GM08714 (cell line): ENCODE measurements around the gene TBL1XR1.
"Not testable (repeated sequence)": the region's sequence is repeated elsewhere in the genome, so short reads cannot be mapped to it uniquely, and the experiment has no call there.

Experiments used
- H3K4me3 ChIP-seq: fragments of 200-500 bp; sonication (Bioruptor generic); 2 replicates; pipeline ENCODE4 v1.5.1; 2014; ENCODE audit warnings: mild to moderate bottlenecking, low read length, inconsistent platforms
- ZNF274 ChIP-seq: IDR thresholded peaks from 2 replicates; pipeline ENCODE4 v1.6.1; 2012; ENCODE audit warnings: mild to moderate bottlenecking, low read depth, low read length

Gene TBL1XR1

GRCh38 chr3:177146646-177147045 lies 50.6 kb downstream of the TBL1XR1 start:
- H3K4me3 ChIP-seq, result no peak overlapping the region
- no peak for TF ChIP-seq ZNF274

- TF ChIP-seq ZNF274, result no peak
- no peak overlapping the region for H3K4me3 ChIP-seq
These were observed 51.3 kb downstream of the TBL1XR1 start for GRCh38 chr3:177145954-177146353.

GRCh38 chr3:177145381-177145780 lies 51.9 kb downstream of the TBL1XR1 start:
- no peak overlapping the region for H3K4me3 ChIP-seq

GRCh38 chr3:177144922-177145321 lies 52.4 kb downstream of the TBL1XR1 start:
- no peak for TF ChIP-seq ZNF274
- H3K4me3 ChIP-seq, result no peak overlapping the region

More at GRCh38 chr3:177145381-177145780, 51.9 kb downstream of the TBL1XR1 start:
- no peak for TF ChIP-seq ZNF274

GRCh38 chr3:177141899-177142646 lies 55.2 kb downstream of the TBL1XR1 start:
- no peak overlapping the region for H3K4me3 ChIP-seq
- no peak for TF ChIP-seq ZNF274

- no peak for TF ChIP-seq ZNF274
- no peak overlapping the region for H3K4me3 ChIP-seq
These were observed 55.8 kb downstream of the TBL1XR1 start for GRCh38 chr3:177141471-177141870.

- H3K4me3 ChIP-seq, result not testable (repeated sequence)
These were observed 58.1 kb downstream of the TBL1XR1 start for GRCh38 chr3:177139220-177139619.

- H3K4me3 ChIP-seq, result no peak overlapping the region
- no peak for TF ChIP-seq ZNF274
These were observed 59.2 kb downstream of the TBL1XR1 start for GRCh38 chr3:177137774-177138705.

GRCh38 chr3:177136741-177137140 lies 60.5 kb downstream of the TBL1XR1 start:
- no peak for TF ChIP-seq ZNF274
- no peak overlapping the region for H3K4me3 ChIP-seq

GRCh38 chr3:177135841-177136492 lies 61.3 kb downstream of the TBL1XR1 start:
- no peak overlapping the region for H3K4me3 ChIP-seq
- no peak for TF ChIP-seq ZNF274

GRCh38 chr3:177134816-177135210 lies 62.5 kb downstream of the TBL1XR1 start:
- no peak overlapping the region for H3K4me3 ChIP-seq
- TF ChIP-seq ZNF274, result no peak

GRCh38 chr3:177133860-177134815 lies 63.1 kb downstream of the TBL1XR1 start:
- no peak overlapping the region for H3K4me3 ChIP-seq
- no peak for TF ChIP-seq ZNF274

GRCh38 chr3:177131927-177132636 lies 65.2 kb downstream of the TBL1XR1 start:
- no peak overlapping the region for H3K4me3 ChIP-seq
- TF ChIP-seq ZNF274, result no peak

- no peak overlapping the region for H3K4me3 ChIP-seq
- no peak for TF ChIP-seq ZNF274
These were observed 70.3 kb downstream of the TBL1XR1 start for GRCh38 chr3:177127008-177127407.
